SU-DHL-6 (cell line): ENCODE results near the gene DCHS2.

Source experiments
- EZH2phosphoT487 ChIP-seq: fragments of 200-600 bp; sonication (generic), shearing (Covaris generic); conservative IDR thresholded peaks from 2 replicates; pipeline ENCODE4 v1.6.1; 2018; ENCODE audit warnings: mild to moderate bottlenecking, antibody characterized with exemption, low read length, moderate library complexity, mixed read lengths
- TF ChIP-seq, protein P1 (sequence below): fragments of 200-600 bp; sonication (generic); IDR thresholded peaks from one replicate; pipeline ENCODE4 v1.5.1; 2017; ENCODE audit warnings: antibody characterized with exemption, mild to moderate bottlenecking, low read length, moderate library complexity; ENCODE audit not compliant: insufficient read depth, poor library complexity, severe bottlenecking

DNA sequence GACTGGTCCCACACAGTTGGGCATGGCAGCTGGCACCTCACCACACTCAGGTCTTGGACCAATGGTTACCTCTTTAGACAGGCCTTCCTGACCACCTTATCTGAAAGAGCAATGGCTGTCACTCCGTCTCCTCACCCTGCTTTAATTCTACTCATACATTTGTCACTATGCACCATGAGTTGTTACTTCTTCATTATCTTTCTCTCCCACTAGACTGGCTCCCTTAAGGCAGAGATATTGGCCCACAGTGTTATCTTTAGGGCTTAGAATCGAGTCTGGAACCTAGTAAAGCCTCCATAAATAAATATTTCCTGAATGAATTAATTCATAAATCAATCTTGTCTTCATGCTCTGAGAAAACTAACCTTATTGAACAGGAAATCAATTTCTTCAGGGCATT, 46.6 kb downstream of the DCHS2 start:
- TF ChIP-seq, protein P1, sequence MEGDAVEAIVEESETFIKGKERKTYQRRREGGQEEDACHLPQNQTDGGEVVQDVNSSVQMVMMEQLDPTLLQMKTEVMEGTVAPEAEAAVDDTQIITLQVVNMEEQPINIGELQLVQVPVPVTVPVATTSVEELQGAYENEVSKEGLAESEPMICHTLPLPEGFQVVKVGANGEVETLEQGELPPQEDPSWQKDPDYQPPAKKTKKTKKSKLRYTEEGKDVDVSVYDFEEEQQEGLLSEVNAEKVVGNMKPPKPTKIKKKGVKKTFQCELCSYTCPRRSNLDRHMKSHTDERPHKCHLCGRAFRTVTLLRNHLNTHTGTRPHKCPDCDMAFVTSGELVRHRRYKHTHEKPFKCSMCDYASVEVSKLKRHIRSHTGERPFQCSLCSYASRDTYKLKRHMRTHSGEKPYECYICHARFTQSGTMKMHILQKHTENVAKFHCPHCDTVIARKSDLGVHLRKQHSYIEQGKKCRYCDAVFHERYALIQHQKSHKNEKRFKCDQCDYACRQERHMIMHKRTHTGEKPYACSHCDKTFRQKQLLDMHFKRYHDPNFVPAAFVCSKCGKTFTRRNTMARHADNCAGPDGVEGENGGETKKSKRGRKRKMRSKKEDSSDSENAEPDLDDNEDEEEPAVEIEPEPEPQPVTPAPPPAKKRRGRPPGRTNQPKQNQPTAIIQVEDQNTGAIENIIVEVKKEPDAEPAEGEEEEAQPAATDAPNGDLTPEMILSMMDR = no peak
- no peak for TF ChIP-seq EZH2phosphoT487
